HepG2 (cell line): ENCODE results near the gene ESR2. TPM values are rescaled to one million over a fixed set of nuclear protein-coding genes. Genes with fewer than 3 reads are reported as not detected.
A peak's percentile ranks its signal among the peaks of the same experiment; 100 is the strongest.

ENCODE experiments used
- ATAC-seq: fragments of 200-7000 bp; cut with Tn5 transposase; 3 replicates; pipeline ENCODE4 v1.9.1; 2020; ENCODE audit warnings: mild to moderate bottlenecking, moderate library complexity
- BruUV-seq: library from RNA; stranded (reverse); fragments of 400-500 nt; replicated peaks from 2 replicates; lab custom pipeline; 2021; lab: Mats Ljungman, UMichigan
- CTCF ChIA-PET: fragments of 300-600 bp; formaldehyde crosslinking; extraction: SDS; loops from one replicate; lab custom pipeline; 2021; ENCODE audit warnings: low total read pairs, inconsistent platforms, low intra/inter-chr PET ratio; lab: Yijun Ruan, JAX
- POLR2A ChIA-PET: fragments of 350-600 bp; sonication (Branson Sonifier 250); formaldehyde crosslinking; loops from one replicate; lab custom pipeline; 2020; ENCODE audit warnings: antibody characterized with exemption, inconsistent platforms; lab: Yijun Ruan, JAX
- DNase-seq: peaks from one replicate; pipeline ENCODE4 v3.0.0-alpha.2; 2015; ENCODE audit warnings: low spot score
- FAIRE-seq: peaks from 3 replicates; lab custom pipeline; 2011; peaks lifted over from hg19 to GRCh38; lab: Jason Lieb, UNC
- H2AFZ ChIP-seq: one replicate; pipeline ENCODE4 v1.6.1; 2011; ENCODE audit warnings: low read length, inconsistent platforms
- H3K27ac ChIP-seq: fragments of 300-600 bp; 3 replicates; pipeline ENCODE4 v1.8.0; 2011; ENCODE audit warnings: mixed run types, mild to moderate bottlenecking, mixed read lengths, low read length, inconsistent platforms; ENCODE audit not compliant: insufficient read depth; ENCODE audit errors: extremely low read length
- H3K27me3 ChIP-seq, 2 experiments: fragments of 200-600 bp in 1 of 2; 2 replicates in 1 of 2; 3 replicates in 1 of 2; pipeline versions ENCODE4 v1.6.0 to v1.8.0; 2011; ENCODE audit warnings: low read length in 2 of 2, mild to moderate bottlenecking in 2 of 2, moderate library complexity in 2 of 2, inconsistent platforms in 1 of 2; ENCODE audit not compliant: insufficient read depth in 2 of 2, control insufficient read depth in 1 of 2
- H3K36me3 ChIP-seq, 2 experiments: fragments of 200-600 bp in 1 of 2; replicated peaks in 1 of 2; 2 replicates in 1 of 2; 3 replicates in 1 of 2; pipeline versions ENCODE4 v1.5.1 to v1.8.0; 2011; ENCODE audit warnings: low read length in 2 of 2, inconsistent platforms in 1 of 2; ENCODE audit not compliant: insufficient read depth in 2 of 2, control insufficient read depth in 1 of 2
- H3K4me1 ChIP-seq: 2 replicates; pipeline ENCODE4 v1.5.1; 2012; ENCODE audit warnings: low read length, inconsistent platforms; ENCODE audit not compliant: insufficient read depth
- H3K4me2 ChIP-seq: 2 replicates; pipeline ENCODE4 v1.6.0; 2011; ENCODE audit warnings: low read depth, low read length, inconsistent platforms
- H3K4me3 ChIP-seq, 3 experiments: fragments of 200-600 bp in 1 of 3; sonication (generic), shearing (Covaris generic) in 1 of 3; replicated peaks in 1 of 3; 2 replicates each; pipeline ENCODE4 v1.5.1; 2011 to 2016; ENCODE audit warnings: low read length in 3 of 3, inconsistent platforms in 2 of 3, low read depth in 2 of 3, mild to moderate bottlenecking in 2 of 3, control low read depth in 1 of 3, mixed read lengths in 1 of 3; ENCODE audit not compliant: insufficient read depth in 1 of 3
- H3K79me2 ChIP-seq: one replicate; pipeline ENCODE4 v1.6.1; 2011; ENCODE audit warnings: low read length, inconsistent platforms; ENCODE audit not compliant: insufficient read depth
- H3K9ac ChIP-seq: 2 replicates; pipeline ENCODE4 v1.6.0; 2011; ENCODE audit warnings: mild to moderate bottlenecking, low read depth, low read length, inconsistent platforms; ENCODE audit not compliant: insufficient read depth
- H3K9me3 ChIP-seq: 2 replicates; pipeline ENCODE4 v1.5.1; 2012; ENCODE audit warnings: mild to moderate bottlenecking, low read length
- H4K20me1 ChIP-seq: 2 replicates; pipeline ENCODE4 v1.6.0; 2011; ENCODE audit warnings: inconsistent platforms, mild to moderate bottlenecking, low read length, moderate library complexity; ENCODE audit not compliant: insufficient read depth
- ARID2 ChIP-seq: sonication (generic); formaldehyde crosslinking; IDR thresholded peaks from 2 replicates; pipeline ENCODE4 v1.8.1; 2022; ENCODE audit warnings: mild to moderate bottlenecking, missing genetic modification reagents, borderline replicate concordance
- E2F2 ChIP-seq: sonication (generic); formaldehyde crosslinking; IDR thresholded peaks from 2 replicates; pipeline ENCODE4 v1.4.0; 2020; ENCODE audit warnings: missing genetic modification reagents, borderline replicate concordance
- KDM2A ChIP-seq: sonication (generic); formaldehyde crosslinking; IDR thresholded peaks from 2 replicates; pipeline ENCODE4 v1.4.0; 2020; ENCODE audit warnings: low read depth, missing genetic modification reagents, borderline replicate concordance
- KLF16 ChIP-seq, 2 experiments: sonication (generic) in 1 of 2; formaldehyde crosslinking in 1 of 2; IDR thresholded peaks; 2 replicates each; pipeline versions ENCODE4 v1.6.1 to v1.8.0; 2016 to 2023; ENCODE audit warnings: missing genetic modification reagents in 2 of 2, missing compliant biosample characterization in 1 of 2
- MAF1 ChIP-seq: sonication (generic); formaldehyde crosslinking; IDR thresholded peaks from 2 replicates; pipeline ENCODE4 v1.5.0; 2020; ENCODE audit warnings: missing genetic modification reagents, borderline replicate concordance
- MAFF ChIP-seq: IDR thresholded peaks from 2 replicates; pipeline ENCODE4 v1.6.1; 2011; ENCODE audit warnings: low read depth, low read length, improper control_type of control experiment
- MAFK ChIP-seq, 2 experiments: IDR thresholded peaks in 1 of 2; conservative IDR thresholded peaks in 1 of 2; 2 replicates each; pipeline ENCODE4 v1.6.1; 2011; ENCODE audit warnings: improper control_type of control experiment in 2 of 2, low read length in 2 of 2
- MED8 ChIP-seq: sonication (generic); formaldehyde crosslinking; IDR thresholded peaks from 2 replicates; pipeline ENCODE4 v1.8.1; 2023; ENCODE audit warnings: mild to moderate bottlenecking, missing genetic modification reagents; ENCODE audit not compliant: insufficient replicate concordance
- NFE2L1 ChIP-seq: sonication (generic); formaldehyde crosslinking; IDR thresholded peaks from 2 replicates; pipeline ENCODE4 v1.4.0; 2020; ENCODE audit warnings: missing genetic modification reagents, mild to moderate bottlenecking, borderline replicate concordance
- NFRKB ChIP-seq: fragments of 450-650 bp; IDR thresholded peaks from 2 replicates; pipeline ENCODE4 v1.6.1; 2017
- YEATS2 ChIP-seq: sonication (generic); formaldehyde crosslinking; IDR thresholded peaks from 2 replicates; pipeline ENCODE4 v1.4.0; 2020; ENCODE audit warnings: missing genetic modification reagents, borderline replicate concordance
- ZBTB46 ChIP-seq: sonication (generic); formaldehyde crosslinking; IDR thresholded peaks from 2 replicates; pipeline ENCODE4 v1.4.0; 2020; ENCODE audit warnings: mild to moderate bottlenecking, missing genetic modification reagents, borderline replicate concordance
- ZFP37 ChIP-seq: sonication (generic); formaldehyde crosslinking; IDR thresholded peaks from 2 replicates; pipeline ENCODE4 v1.4.0; 2020; ENCODE audit warnings: missing genetic modification reagents, borderline replicate concordance
- ZNF18 ChIP-seq: sonication (generic); formaldehyde crosslinking; IDR thresholded peaks from 2 replicates; pipeline ENCODE4 v1.8.0; 2022; ENCODE audit warnings: mild to moderate bottlenecking, missing genetic modification reagents; ENCODE audit not compliant: insufficient replicate concordance
- ZNF207 ChIP-seq: fragments of 450-650 bp; IDR thresholded peaks from 2 replicates; pipeline ENCODE4 v1.6.1; 2016; ENCODE audit warnings: antibody characterized with exemption, borderline replicate concordance
- ZNF713 ChIP-seq: sonication (generic); formaldehyde crosslinking; IDR thresholded peaks from 2 replicates; pipeline ENCODE4 v1.4.0; 2020; ENCODE audit warnings: mild to moderate bottlenecking, missing genetic modification reagents
- ZNF737 ChIP-seq: sonication (generic); formaldehyde crosslinking; IDR thresholded peaks from 2 replicates; pipeline ENCODE4 v1.5.0; 2020; ENCODE audit warnings: missing genetic modification reagents, mild to moderate bottlenecking, borderline replicate concordance
- ZNF773 ChIP-seq: sonication (generic); formaldehyde crosslinking; IDR thresholded peaks from 2 replicates; pipeline ENCODE4 v1.4.0; 2020; ENCODE audit warnings: missing genetic modification reagents, borderline replicate concordance
- WGBS: methylation state at CpG from one replicate; pipeline ENCODE4 v1.1.6; 2017; ENCODE audit warnings: low lambda C conversion rate; 5-methylcytosine and 5-hydroxymethylcytosine counted together
- in situ Hi-C: cut with HindIII; loops from 2 replicates; pipeline ENCODE4 v1.10.0; 2017; ENCODE audit warnings: low pct_unique_long_range_greater_than_20kb; ENCODE audit not compliant: extremely low pct_ligation_motif_present
- intact Hi-C: fragments of 100-400 bp; cut with micrococcal nuclease; formaldehyde crosslinking; loops from one replicate; pipeline ENCODE4 v1.10.0; 2022; ENCODE audit not compliant: unreplicated experiment
- polyA plus RNA-seq, 8 experiments: library from polyadenylated mRNA; depleted of rRNA in 3 of 8; stranded (reverse) in 7 of 8; unstranded in 1 of 8; fragments of >200 nt; fragmentation: Illumina TruSeq in 4 of 8; extraction: Trizol in 4 of 8; gene quantifications; 2 replicates each; pipeline versions ENCODE4 v1.2.1 to v1.2.3, GENCODE V29; 2011 to 2016; ENCODE audit warnings: low read depth in 4 of 8, missing spikeins in 1 of 8, mixed read lengths in 1 of 8; ENCODE audit not compliant: insufficient read depth in 1 of 8
- total RNA-seq, 5 experiments: library from RNA; depleted of rRNA; stranded (reverse); fragments of >200 nt; fragmentation: Illumina TruSeq; extraction: Trizol; gene quantifications; 2 replicates each; pipeline ENCODE4 v1.2.3, GENCODE V29; 2016; ENCODE audit warnings: low read depth in 1 of 5

The ESR2 gene
- total and polyA plus RNA-seq, 2 of the 13 experiments (the other 11 are each of a cell fraction or from before 2014, with no cell fraction given) = 0.01 to 0.04 TPM

GRCh38 chr14:64324461-64324860, 30.3 kb upstream of the ESR2 start:
- Histone ChIP-seq H3K4me1 (peaks cover 6% of the 10 kb centered on the region), H4K20me1 (no peaks in the 10 kb centered on the region), H3K9me3 (no peaks in the 10 kb centered on the region), H3K79me2 (no peaks in the 10 kb centered on the region), H3K27ac (no peak overlapping the region), H3K27me3 (no peaks in the 10 kb centered on the region), H3K36me3 (no peaks in the 10 kb centered on the region), H3K4me3 (no peak overlapping the region), H3K9ac (no peak overlapping the region), H3K4me2 (no peak overlapping the region), H2AFZ (no peak overlapping the region)
- ATAC-seq = no peak
- in situ Hi-C loops = no loop called here
- no peak for DNase-seq
- POLR2A ChIA-PET = no interaction called here
- CTCF ChIA-PET = no interaction called here
- no TSS peak for BruUV-seq
- 4% methylated on average over 1 of the region's 1 CpG for WGBS
- intact Hi-C loops = no loop called here
- FAIRE-seq = no peak
- TF ChIP-seq ZNF713 (no peak), ZNF18 (no peak), MED8 (CRISPR knock-in tag) (no peak), KDM2A (CRISPR knock-in tag) (no peak), KLF16 (CRISPR knock-in tag; IDR thresholded peaks at IDR 0.05) (no peak), E2F2 (CRISPR knock-in tag) (no peak), YEATS2 (CRISPR knock-in tag) (no peak), ZNF207 (no peak), MAFF (peak; percentile 75), MAFK (conservative IDR thresholded peaks at IDR 0.05 in 1 of 2, IDR thresholded peaks at IDR 0.05 in 1 of 2; ENCODE audit: low read length in 2 of 2) (peak; percentile 48 to 84; a peak in 2 of 4 replicates), MAF1 (CRISPR knock-in tag) (no peak), ZNF773 (CRISPR knock-in tag) (no peak), NFE2L1 (CRISPR knock-in tag) (no peak), ZNF737 (no peak), NFRKB (no peak), ZBTB46 (no peak), ARID2 (CRISPR knock-in tag) (no peak), ZFP37 (CRISPR knock-in tag) (no peak)
- TF ChIP-seq, all 625 proteins: peak for 2
